ENCODE data around the gene CAPN2.

Gene CAPN2

DNA sequence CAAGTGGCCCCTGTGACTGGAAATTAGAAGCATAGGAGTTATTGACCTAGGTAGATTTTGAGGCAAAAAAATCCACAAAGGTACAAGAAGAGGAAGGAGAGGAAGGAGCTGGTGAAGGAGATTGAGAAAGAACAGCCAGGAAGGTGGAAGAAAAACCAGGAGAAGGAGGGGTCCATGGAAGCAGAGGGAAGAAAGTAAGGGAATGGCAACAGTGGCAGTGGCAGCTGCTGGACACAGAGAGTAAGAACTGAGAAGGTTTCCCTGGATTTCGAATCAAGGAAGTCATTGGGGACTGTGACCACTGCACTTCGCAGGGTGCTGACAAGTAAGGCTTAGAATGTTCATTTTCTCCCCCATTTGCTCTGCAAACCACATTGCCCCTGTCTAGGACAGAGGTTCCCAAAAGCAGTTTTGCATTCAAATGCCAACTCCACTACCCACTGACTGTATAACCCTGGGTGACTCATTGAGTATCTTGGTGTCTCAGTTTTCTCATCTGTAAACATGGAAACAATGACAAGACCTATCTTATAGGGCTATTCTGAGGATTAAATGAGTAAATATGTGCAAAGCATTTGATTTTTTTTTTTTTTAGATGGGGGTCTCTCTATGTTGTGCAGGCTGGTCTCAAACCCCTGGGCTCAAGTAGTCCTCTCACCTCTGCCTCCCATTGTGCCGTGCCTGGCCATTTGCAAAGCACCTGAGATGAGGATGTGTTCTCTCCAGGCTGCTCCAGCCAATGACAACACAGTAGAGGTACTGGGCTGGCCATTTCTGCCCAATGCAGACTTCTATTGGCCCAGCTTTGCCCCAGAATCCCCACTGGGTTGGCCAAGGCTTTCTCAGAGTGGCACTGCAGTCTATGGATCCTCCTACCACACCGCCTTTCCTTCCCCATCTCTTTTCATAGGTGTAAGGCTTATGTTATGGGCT lies 9.3 kb upstream of the CAPN2 start:
- no peak overlapping the region for H3K27ac ChIP-seq (ENCODE audit: low read depth, low read length)

DNA sequence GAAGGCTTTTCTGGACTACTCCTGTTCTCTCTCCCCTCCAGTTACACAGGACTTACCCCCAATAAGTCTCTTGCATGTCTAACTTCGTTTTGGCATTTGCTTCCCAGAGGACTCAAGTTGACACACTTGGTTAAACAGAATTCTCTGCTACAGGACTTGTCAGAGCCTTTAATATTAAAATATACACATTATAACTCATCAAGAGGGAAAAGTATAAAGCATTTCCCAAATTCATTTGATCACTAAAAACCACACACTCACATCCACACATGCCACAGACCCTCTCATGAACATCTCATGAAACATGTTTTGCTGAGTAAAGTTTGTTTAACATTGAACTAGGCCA lies 8.7 kb upstream of the CAPN2 start:
- Histone ChIP-seq H3K27me3 (ENCODE audit: low read length) (no peaks in the 10 kb centered on the region), H4K20me1 (ENCODE audit: low read depth, low read length) (no peaks in the 10 kb centered on the region), H3F3A (ENCODE audit: insufficient read depth) (no peaks in the 10 kb centered on the region), H3K27ac (ENCODE audit: low read depth, low read length) (no peak overlapping the region), H3K9me3 (ENCODE audit: insufficient read depth, low read length) (no peaks in the 10 kb centered on the region), H3K9ac (ENCODE audit: low read length) (no peak overlapping the region), H3K79me2 (ENCODE audit: insufficient read depth, low read length) (no peaks in the 10 kb centered on the region), H2AFZ (ENCODE audit: low read depth, low read length, severe bottlenecking) (no peak overlapping the region), H3K4me3 (ENCODE audit: insufficient read depth, low read length, poor library complexity, severe bottlenecking) (no peak overlapping the region), H3K4me2 (ENCODE audit: low read depth, low read length, poor library complexity, severe bottlenecking) (no peak overlapping the region), H3K9me2 (replicated peaks; ENCODE audit: insufficient read depth, low read length) (no peaks in the 10 kb centered on the region), H3K36me3 (ENCODE audit: low read length) (no peaks in the 10 kb centered on the region)
- no peak for TF ChIP-seq EZH2phosphoT487 (conservative IDR thresholded peaks at IDR 0.05; ENCODE audit: low read length)
- TF ChIP-seq CTCF (IDR thresholded peaks at IDR 0.05; ENCODE audit: insufficient read depth, low read length, poor library complexity, severe bottlenecking): no peak

More for the DNA sequence above, 9.3 kb upstream of the CAPN2 start:
- no peak overlapping the region for H3K4me2 ChIP-seq (ENCODE audit: low read depth, low read length, poor library complexity, severe bottlenecking)
- no peaks in the 10 kb centered on the region for H3F3A ChIP-seq (ENCODE audit: insufficient read depth)
- H3K9me3 ChIP-seq (ENCODE audit: insufficient read depth, low read length): no peaks in the 10 kb centered on the region
- no peak overlapping the region for H2AFZ ChIP-seq (ENCODE audit: low read depth, low read length, severe bottlenecking)
- no peaks in the 10 kb centered on the region for H3K9me2 ChIP-seq (replicated peaks; ENCODE audit: insufficient read depth, low read length)
- no peaks in the 10 kb centered on the region for H3K79me2 ChIP-seq (ENCODE audit: insufficient read depth, low read length)
- TF ChIP-seq CTCF (IDR thresholded peaks at IDR 0.05; ENCODE audit: insufficient read depth, low read length, poor library complexity, severe bottlenecking): no peak
- no peak for TF ChIP-seq EZH2phosphoT487 (conservative IDR thresholded peaks at IDR 0.05; ENCODE audit: low read length)
- H3K36me3 ChIP-seq (ENCODE audit: low read length): no peaks in the 10 kb centered on the region
- no peak overlapping the region for H3K4me3 ChIP-seq (ENCODE audit: insufficient read depth, low read length, poor library complexity, severe bottlenecking)
- H3K27me3 ChIP-seq (ENCODE audit: low read length): no peaks in the 10 kb centered on the region
- H3K9ac ChIP-seq (ENCODE audit: low read length): no peak overlapping the region
- H4K20me1 ChIP-seq (ENCODE audit: low read depth, low read length): no peaks in the 10 kb centered on the region

DNA sequence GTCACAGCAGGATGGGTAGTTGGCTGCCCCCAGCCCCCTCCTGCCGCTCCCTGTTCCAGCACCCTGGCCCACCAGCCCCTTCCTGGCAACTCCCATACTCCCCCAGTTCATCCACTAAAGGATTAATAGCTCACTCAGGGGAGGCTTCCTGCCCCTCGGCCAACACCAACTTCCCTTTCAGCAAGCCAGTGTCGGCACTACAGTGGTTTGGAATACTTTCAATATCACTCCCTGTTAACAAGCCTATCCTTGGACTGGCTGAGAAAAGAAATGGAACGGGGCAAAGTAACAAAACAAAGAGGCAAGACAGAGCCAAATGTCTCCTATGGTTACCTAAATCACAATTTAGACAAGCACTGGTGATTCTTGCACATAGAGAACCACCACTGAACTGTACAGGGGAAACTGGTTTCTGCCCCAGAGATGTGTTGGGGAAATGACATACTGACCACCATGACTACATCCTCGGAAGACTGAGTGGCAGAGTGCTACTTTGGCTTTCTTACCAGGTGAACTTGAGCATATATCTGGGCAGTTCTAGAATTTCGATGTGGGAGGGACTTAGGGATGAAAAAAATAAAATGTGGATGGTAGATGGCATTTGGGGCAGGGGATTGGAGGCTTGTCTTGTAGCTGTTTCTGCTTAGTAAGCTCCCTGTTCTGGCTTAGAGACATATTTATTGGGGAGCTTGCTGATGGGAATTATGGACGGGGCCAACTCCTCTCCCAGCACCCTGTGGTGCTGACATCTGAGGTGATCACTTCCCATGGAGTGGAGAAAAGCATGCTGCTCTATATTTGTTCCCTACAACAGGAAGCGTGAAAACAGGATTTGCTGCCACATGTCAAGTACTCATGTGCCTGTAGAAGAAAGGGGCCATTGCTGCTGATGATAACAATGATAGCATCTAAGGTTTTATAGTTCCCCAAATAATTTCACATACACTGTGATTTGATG lies 7.1 kb upstream of the CAPN2 start:
- Histone ChIP-seq H3K4me3 (ENCODE audit: insufficient read depth, low read length, poor library complexity, severe bottlenecking) (no peak overlapping the region), H3F3A (ENCODE audit: insufficient read depth) (no peaks in the 10 kb centered on the region)

More for the DNA sequence above, 7.1 kb upstream of the CAPN2 start:
- H3K9me3 ChIP-seq (ENCODE audit: insufficient read depth, low read length): no peaks in the 10 kb centered on the region
- no peaks in the 10 kb centered on the region for H3K36me3 ChIP-seq (ENCODE audit: low read length)
- H3K79me2 ChIP-seq (ENCODE audit: insufficient read depth, low read length): no peaks in the 10 kb centered on the region
- H3K27ac ChIP-seq (ENCODE audit: low read depth, low read length): no peak overlapping the region
- no peaks in the 10 kb centered on the region for H4K20me1 ChIP-seq (ENCODE audit: low read depth, low read length)
- no peak overlapping the region for H2AFZ ChIP-seq (ENCODE audit: low read depth, low read length, severe bottlenecking)
- H3K4me2 ChIP-seq (ENCODE audit: low read depth, low read length, poor library complexity, severe bottlenecking): no peak overlapping the region
- H3K27me3 ChIP-seq (ENCODE audit: low read length): no peaks in the 10 kb centered on the region
- H3K9ac ChIP-seq (ENCODE audit: low read length): no peak overlapping the region
- no peaks in the 10 kb centered on the region for H3K9me2 ChIP-seq (replicated peaks; ENCODE audit: insufficient read depth, low read length)
- TF ChIP-seq CTCF (IDR thresholded peaks at IDR 0.05; ENCODE audit: insufficient read depth, low read length, poor library complexity, severe bottlenecking): no peak

Data from SU-DHL-6 (cell line).